ENCODE measurements around the gene RETREG3.
"Not testable (repeated sequence)": the region's sequence is repeated elsewhere in the genome, so short reads cannot be mapped to it uniquely, and the experiment has no call there.

- not testable (repeated sequence) for TF ChIP-seq CTCF, POLR2A (IDR thresholded peaks at IDR 0.05)
These were observed 63.2 kb downstream of the RETREG3 start for GRCh38 chr17:42545755-42546505.

Measured in right lobe of liver (tissue), 4 donors.